B cell (primary cell): Measurements from ENCODE around the gene SPOCK1.

ENCODE experiments used
- EZH2 ChIP-seq: IDR thresholded peaks from 2 replicates; pipeline ENCODE4 v1.6.1; 2012; ENCODE audit warnings: borderline replicate concordance, low read depth, mild to moderate bottlenecking, moderate library complexity, low read length; ENCODE audit not compliant: insufficient read depth, poor library complexity, severe bottlenecking
- TF ChIP-seq, protein P1 (sequence below): fragments of 200-600 bp; IDR thresholded peaks from one replicate; pipeline ENCODE4 v1.8.0; 2022; ENCODE audit warnings: antibody characterized with exemption, mild to moderate bottlenecking

DNA sequence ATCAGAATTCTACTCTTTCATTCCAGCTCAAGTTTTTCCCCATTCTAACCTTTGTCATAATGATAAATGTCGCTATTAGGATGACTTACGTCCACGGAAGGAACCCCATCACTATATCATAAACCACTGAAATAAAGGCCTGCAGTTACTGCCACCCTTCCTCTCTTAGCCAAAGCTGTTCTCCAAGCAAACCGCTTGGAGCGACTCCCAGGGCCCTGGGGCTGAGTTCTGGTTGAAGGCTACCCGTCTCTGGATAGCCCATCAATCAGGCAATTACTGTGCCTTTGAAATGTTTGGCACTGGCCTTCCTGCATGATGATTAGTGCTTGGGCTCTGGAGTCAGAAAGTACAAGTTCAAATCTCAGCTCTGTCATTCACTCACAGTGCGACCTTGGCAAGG lies 386.0 kb downstream of the SPOCK1 start:
- TF ChIP-seq, protein P1, sequence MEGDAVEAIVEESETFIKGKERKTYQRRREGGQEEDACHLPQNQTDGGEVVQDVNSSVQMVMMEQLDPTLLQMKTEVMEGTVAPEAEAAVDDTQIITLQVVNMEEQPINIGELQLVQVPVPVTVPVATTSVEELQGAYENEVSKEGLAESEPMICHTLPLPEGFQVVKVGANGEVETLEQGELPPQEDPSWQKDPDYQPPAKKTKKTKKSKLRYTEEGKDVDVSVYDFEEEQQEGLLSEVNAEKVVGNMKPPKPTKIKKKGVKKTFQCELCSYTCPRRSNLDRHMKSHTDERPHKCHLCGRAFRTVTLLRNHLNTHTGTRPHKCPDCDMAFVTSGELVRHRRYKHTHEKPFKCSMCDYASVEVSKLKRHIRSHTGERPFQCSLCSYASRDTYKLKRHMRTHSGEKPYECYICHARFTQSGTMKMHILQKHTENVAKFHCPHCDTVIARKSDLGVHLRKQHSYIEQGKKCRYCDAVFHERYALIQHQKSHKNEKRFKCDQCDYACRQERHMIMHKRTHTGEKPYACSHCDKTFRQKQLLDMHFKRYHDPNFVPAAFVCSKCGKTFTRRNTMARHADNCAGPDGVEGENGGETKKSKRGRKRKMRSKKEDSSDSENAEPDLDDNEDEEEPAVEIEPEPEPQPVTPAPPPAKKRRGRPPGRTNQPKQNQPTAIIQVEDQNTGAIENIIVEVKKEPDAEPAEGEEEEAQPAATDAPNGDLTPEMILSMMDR = no peak
- no peak for TF ChIP-seq EZH2
